Ishikawa (cell line): ENCODE results near the gene BTBD7.
A peak's percentile ranks its signal among the peaks of the same experiment; 100 is the strongest.

Experiments used
- CEBPB ChIP-seq: IDR thresholded peaks from 2 replicates; pipeline ENCODE4 v1.6.1; 2012
- CREB1 ChIP-seq: IDR thresholded peaks from 2 replicates; pipeline ENCODE4 v1.6.1; 2012; ENCODE audit warnings: low read depth
- EGR1 ChIP-seq: IDR thresholded peaks from 2 replicates; pipeline ENCODE4 v1.6.1; 2012
- EP300 ChIP-seq: IDR thresholded peaks from 2 replicates; pipeline ENCODE4 v1.6.1; 2012; ENCODE audit warnings: borderline replicate concordance
- FOXM1 ChIP-seq: IDR thresholded peaks from 2 replicates; pipeline ENCODE4 v1.6.1; 2012; ENCODE audit warnings: low read depth, borderline replicate concordance
- MAX ChIP-seq: IDR thresholded peaks from 2 replicates; pipeline ENCODE4 v1.6.1; 2012
- NFIC ChIP-seq: IDR thresholded peaks from 2 replicates; pipeline ENCODE4 v1.6.1; 2012
- RAD21 ChIP-seq: IDR thresholded peaks from 2 replicates; pipeline ENCODE4 v1.6.1; 2012; ENCODE audit warnings: low read depth
- REST ChIP-seq: IDR thresholded peaks from 2 replicates; pipeline ENCODE4 v1.6.1; 2012; ENCODE audit warnings: low read depth, mild to moderate bottlenecking
- TAF1 ChIP-seq: IDR thresholded peaks from 2 replicates; pipeline ENCODE4 v1.6.1; 2012; ENCODE audit warnings: low read depth, mild to moderate bottlenecking
- TCF12 ChIP-seq: IDR thresholded peaks from 2 replicates; pipeline ENCODE4 v1.6.1; 2012; ENCODE audit warnings: low read depth
- TEAD4 ChIP-seq: IDR thresholded peaks from 2 replicates; pipeline ENCODE4 v1.6.1; 2012
- YY1 ChIP-seq: IDR thresholded peaks from 2 replicates; pipeline ENCODE4 v1.6.1; 2012; ENCODE audit warnings: low read depth
- ZBTB7A ChIP-seq: IDR thresholded peaks from 2 replicates; pipeline ENCODE4 v1.6.1; 2012; ENCODE audit warnings: low read depth
- TF ChIP-seq, protein P1 (sequence below): IDR thresholded peaks from 2 replicates; pipeline ENCODE4 v1.6.1; 2012

BTBD7 gene

DNA sequence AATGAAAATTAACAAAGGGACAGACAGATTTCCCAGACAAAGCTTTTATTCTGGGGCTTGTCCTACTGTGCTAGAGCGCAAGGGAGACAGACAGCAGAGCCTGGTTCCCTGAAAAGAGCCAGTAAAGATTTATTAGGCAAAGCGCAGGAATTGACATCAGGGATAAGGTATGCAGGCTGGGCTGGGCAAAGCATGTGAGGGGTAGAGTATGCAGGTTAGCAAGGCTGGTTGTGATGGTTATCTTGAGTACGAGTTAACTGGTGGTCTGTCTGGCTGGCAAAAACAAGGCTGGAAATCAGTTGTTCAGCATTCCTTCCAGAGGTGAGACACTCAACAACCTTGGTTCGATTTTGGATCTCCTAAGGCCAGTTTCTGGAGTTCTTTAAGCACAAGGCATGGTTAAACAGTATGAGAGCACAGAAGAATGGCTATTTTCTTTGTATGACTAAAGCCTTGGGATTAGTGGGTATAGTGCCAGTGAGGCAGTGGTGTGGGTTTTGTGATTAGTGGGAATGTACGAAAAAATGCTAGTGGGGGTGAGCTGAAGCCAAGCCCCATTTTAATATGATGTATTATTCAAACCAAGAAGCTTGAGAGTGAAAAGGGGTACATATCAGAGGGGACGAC is 30.9 kb downstream of the BTBD7 start:
- TF ChIP-seq TEAD4 (peak; percentile 61), YY1 (no peak), REST (no peak), EGR1 (no peak), MAX (peak; percentile 54; the same call in 1 of the 2 replicates)

DNA sequence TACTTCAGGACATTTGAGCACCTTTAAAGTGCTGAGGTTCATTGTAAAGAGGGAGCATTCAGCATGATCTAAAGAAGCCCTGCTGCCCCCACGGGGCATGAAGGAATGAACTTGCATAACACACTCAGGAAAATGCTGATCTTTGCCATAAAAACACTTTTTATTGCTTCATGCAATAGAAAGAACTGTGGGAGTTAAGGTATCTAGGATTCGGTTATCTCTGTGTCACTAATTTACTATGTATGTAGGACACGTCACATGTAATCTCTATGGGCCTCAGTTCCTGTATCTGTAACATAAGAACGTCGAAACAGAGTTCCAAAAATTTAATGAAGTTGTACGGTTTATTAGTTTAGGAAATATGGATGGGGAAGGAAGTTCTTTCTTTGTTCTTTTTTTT is 33.0 kb downstream of the BTBD7 start:
- no peak for TF ChIP-seq TEAD4
- TF ChIP-seq, protein P1, sequence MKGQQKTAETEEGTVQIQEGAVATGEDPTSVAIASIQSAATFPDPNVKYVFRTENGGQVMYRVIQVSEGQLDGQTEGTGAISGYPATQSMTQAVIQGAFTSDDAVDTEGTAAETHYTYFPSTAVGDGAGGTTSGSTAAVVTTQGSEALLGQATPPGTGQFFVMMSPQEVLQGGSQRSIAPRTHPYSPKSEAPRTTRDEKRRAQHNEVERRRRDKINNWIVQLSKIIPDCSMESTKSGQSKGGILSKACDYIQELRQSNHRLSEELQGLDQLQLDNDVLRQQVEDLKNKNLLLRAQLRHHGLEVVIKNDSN = no peak
- no peak for TF ChIP-seq CEBPB
- no peak for TF ChIP-seq YY1
- no peak for TF ChIP-seq MAX
- TF ChIP-seq ZBTB7A = no peak
- TF ChIP-seq RAD21 = no peak

GRCh38 chr14:93299416-93299815 is 33.4 kb downstream of the BTBD7 start:
- TF ChIP-seq NFIC (no peak), TEAD4 (no peak), ZBTB7A (no peak), FOXM1 (no peak), MAX (no peak), REST (no peak), CREB1 (no peak), TCF12 (no peak), CEBPB (no peak), EP300 (no peak), EGR1 (no peak), YY1 (no peak), TAF1 (no peak), RAD21 (no peak)
- TF ChIP-seq, protein P1 = no peak

DNA sequence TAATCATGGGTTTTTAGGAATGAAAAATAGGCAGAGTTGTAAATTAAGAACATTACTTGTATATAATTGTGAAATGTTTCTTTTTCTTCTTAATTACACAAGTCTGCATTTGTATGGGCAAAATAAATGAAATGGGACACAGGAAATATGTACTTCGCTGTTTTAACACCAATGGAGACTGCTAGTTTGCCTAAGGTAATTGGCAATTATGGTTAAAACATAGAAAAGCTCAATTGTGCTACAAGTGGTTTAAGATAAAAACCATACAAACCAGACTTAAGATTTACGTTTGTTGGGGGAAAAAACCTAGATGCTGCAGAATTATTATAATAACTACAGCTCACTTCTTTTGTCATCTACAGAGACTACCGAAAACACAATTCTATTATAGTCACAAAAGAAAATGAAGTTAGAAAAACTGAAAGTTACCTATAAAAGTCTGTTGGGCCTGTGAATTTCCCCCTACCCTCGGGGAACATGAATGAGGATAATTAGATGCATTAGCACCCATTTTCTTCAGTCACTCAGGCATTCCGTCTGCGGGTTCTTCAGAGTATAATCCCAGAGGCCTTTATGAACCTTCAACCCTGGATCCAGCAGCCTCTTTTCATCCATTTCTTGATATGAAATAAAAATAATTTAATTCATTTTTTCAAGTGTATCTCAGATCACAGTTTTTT is 37.2 kb downstream of the BTBD7 start:
- TF ChIP-seq TAF1 (no peak), EGR1 (no peak), YY1 (no peak), ZBTB7A (no peak), TEAD4 (no peak), REST (no peak), EP300 (no peak), TCF12 (no peak), NFIC (no peak), MAX (no peak)
- TF ChIP-seq, protein P1 = no peak
